HepG2 (cell line): Measurements from ENCODE around the gene STX4. TPM values are rescaled to one million over a fixed set of nuclear protein-coding genes. Genes with fewer than 3 reads are reported as not detected.

Experiments
- ARNT2 ChIP-seq: sonication (generic); formaldehyde crosslinking; IDR thresholded peaks from 2 replicates; pipeline ENCODE4 v1.8.0; 2022; ENCODE audit warnings: mild to moderate bottlenecking, low read depth, missing genetic modification reagents, moderate library complexity
- CCDC6 ChIP-seq: sonication (generic); formaldehyde crosslinking; IDR thresholded peaks from 2 replicates; pipeline ENCODE4 v1.8.1; 2022; ENCODE audit warnings: mild to moderate bottlenecking, missing genetic modification reagents, moderate library complexity
- ETV5 ChIP-seq: IDR thresholded peaks from 2 replicates; pipeline ENCODE4 v1.6.1; 2018; ENCODE audit warnings: missing biosample characterization, missing genetic modification reagents, inconsistent platforms, borderline replicate concordance
- FOXJ3 ChIP-seq: sonication (generic); formaldehyde crosslinking; IDR thresholded peaks from 2 replicates; pipeline ENCODE4 v1.4.0; 2020; ENCODE audit warnings: missing genetic modification reagents, mild to moderate bottlenecking, borderline replicate concordance
- GATA4 ChIP-seq: sonication (generic); IDR thresholded peaks from 2 replicates; pipeline ENCODE4 v1.6.1; 2016; ENCODE audit warnings: antibody characterized with exemption, low read depth, borderline replicate concordance
- GATAD1 ChIP-seq: IDR thresholded peaks from 2 replicates; pipeline ENCODE4 v1.6.1; 2016; ENCODE audit warnings: missing genetic modification reagents, missing compliant biosample characterization
- GPBP1L1 ChIP-seq: sonication (generic); formaldehyde crosslinking; IDR thresholded peaks from 2 replicates; pipeline ENCODE4 v1.5.0; 2020; ENCODE audit warnings: mild to moderate bottlenecking, missing genetic modification reagents
- HOXA3 ChIP-seq: sonication (generic); formaldehyde crosslinking; IDR thresholded peaks from 2 replicates; pipeline ENCODE4 v1.5.0; 2020; ENCODE audit warnings: missing genetic modification reagents
- IKZF5 ChIP-seq: IDR thresholded peaks from 2 replicates; pipeline ENCODE4 v1.6.1; 2018; ENCODE audit warnings: missing genetic modification reagents, mild to moderate bottlenecking, missing compliant biosample characterization
- MATR3 ChIP-seq: sonication (generic); formaldehyde crosslinking; IDR thresholded peaks from 2 replicates; pipeline ENCODE4 v1.4.0; 2020; ENCODE audit warnings: missing genetic modification reagents
- MAX ChIP-seq: IDR thresholded peaks from 2 replicates; pipeline ENCODE4 v1.6.1; 2012; ENCODE audit warnings: inconsistent platforms
- SALL2 ChIP-seq: sonication (generic); formaldehyde crosslinking; IDR thresholded peaks from 2 replicates; pipeline ENCODE4 v1.8.1; 2023; ENCODE audit warnings: mild to moderate bottlenecking, missing genetic modification reagents, inconsistent platforms
- SKI ChIP-seq: fragments of 450-650 bp; IDR thresholded peaks from one replicate; pipeline ENCODE4 v1.6.1; 2018; ENCODE audit warnings: mild to moderate bottlenecking; ENCODE audit not compliant: partially characterized antibody
- SNAI1 ChIP-seq: sonication (generic); formaldehyde crosslinking; IDR thresholded peaks from 2 replicates; pipeline ENCODE4 v1.5.0; 2020; ENCODE audit warnings: mild to moderate bottlenecking, missing genetic modification reagents, borderline replicate concordance
- TFDP1 ChIP-seq: IDR thresholded peaks from 2 replicates; pipeline ENCODE4 v1.6.1; 2016; ENCODE audit warnings: missing compliant biosample characterization, missing genetic modification reagents, borderline replicate concordance
- TGIF2 ChIP-seq: IDR thresholded peaks from 2 replicates; pipeline ENCODE4 v1.6.1; 2016; ENCODE audit warnings: control low read depth, missing compliant biosample characterization
- THAP7 ChIP-seq: sonication (generic); formaldehyde crosslinking; IDR thresholded peaks from 2 replicates; pipeline ENCODE4 v1.8.1; 2023; ENCODE audit warnings: mild to moderate bottlenecking, missing genetic modification reagents
- ZMYM4 ChIP-seq: sonication (generic); formaldehyde crosslinking; IDR thresholded peaks from 2 replicates; pipeline ENCODE4 v1.8.1; 2023; ENCODE audit warnings: mild to moderate bottlenecking, missing genetic modification reagents
- ZNF274 ChIP-seq: sonication (generic); formaldehyde crosslinking; IDR thresholded peaks from 2 replicates; pipeline ENCODE4 v1.5.1; 2020; ENCODE audit warnings: mild to moderate bottlenecking, missing genetic modification reagents
- ZNF343 ChIP-seq: sonication (generic); formaldehyde crosslinking; IDR thresholded peaks from 2 replicates; pipeline ENCODE4 v1.4.0; 2020; ENCODE audit warnings: mild to moderate bottlenecking, missing genetic modification reagents
- ZNF704 ChIP-seq: sonication (generic); formaldehyde crosslinking; IDR thresholded peaks from 2 replicates; pipeline ENCODE4 v1.8.1; 2023; ENCODE audit warnings: mild to moderate bottlenecking, inconsistent platforms, moderate library complexity, missing genetic modification reagents, borderline replicate concordance
- ZNF773 ChIP-seq: sonication (generic); formaldehyde crosslinking; IDR thresholded peaks from 2 replicates; pipeline ENCODE4 v1.4.0; 2020; ENCODE audit warnings: missing genetic modification reagents, borderline replicate concordance
- ZNF883 ChIP-seq: sonication (generic); formaldehyde crosslinking; IDR thresholded peaks from 2 replicates; pipeline ENCODE4 v1.5.1; 2020; ENCODE audit warnings: mild to moderate bottlenecking, missing genetic modification reagents; ENCODE audit errors: not compliant biosample characterization
- polyA plus RNA-seq, 8 experiments: library from polyadenylated mRNA; depleted of rRNA in 3 of 8; stranded (reverse) in 7 of 8; unstranded in 1 of 8; fragments of >200 nt; fragmentation: Illumina TruSeq in 4 of 8; extraction: Trizol in 4 of 8; gene quantifications; 2 replicates each; pipeline versions ENCODE4 v1.2.1 to v1.2.3, GENCODE V29; 2011 to 2016; ENCODE audit warnings: low read depth in 4 of 8, missing spikeins in 1 of 8, mixed read lengths in 1 of 8; ENCODE audit not compliant: insufficient read depth in 1 of 8
- total RNA-seq, 5 experiments: library from RNA; depleted of rRNA; stranded (reverse); fragments of >200 nt; fragmentation: Illumina TruSeq; extraction: Trizol; gene quantifications; 2 replicates each; pipeline ENCODE4 v1.2.3, GENCODE V29; 2016; ENCODE audit warnings: low read depth in 1 of 5

Gene STX4
- total and polyA plus RNA-seq, 2 of the 13 experiments (the other 11 are each of a cell fraction or from before 2014, with no cell fraction given): 29.2 to 34.6 TPM

- 0 out of 2 replicates have a peak, but pooled peaks have one; percentile 5 for TF ChIP-seq THAP7 (CRISPR knock-in tag)
- no peak for TF ChIP-seq SALL2 (CRISPR knock-in tag)
- no peak for TF ChIP-seq ZNF343
- no peak for TF ChIP-seq ZNF883 (CRISPR knock-in tag)
- TF ChIP-seq GATAD1 (CRISPR knock-in tag): no peak
- TF ChIP-seq CCDC6 (CRISPR knock-in tag): no peak
- TF ChIP-seq TGIF2 (CRISPR knock-in tag): peak; percentile 20; the same call in 1 of the 2 replicates
- TF ChIP-seq ZMYM4 (CRISPR knock-in tag): peak; percentile 41; the same call in 1 of the 2 replicates
- TF ChIP-seq HOXA3 (CRISPR knock-in tag): no peak
- TF ChIP-seq ZNF274 (CRISPR knock-in tag): no peak
- TF ChIP-seq SNAI1: no peak
- TF ChIP-seq TFDP1: no peak
- TF ChIP-seq ETV5 (CRISPR knock-in tag): no peak; the same call in 1 of the 2 replicates
- no peak for TF ChIP-seq MATR3
- TF ChIP-seq FOXJ3 (CRISPR knock-in tag): no peak
- no peak for TF ChIP-seq GATA4
- TF ChIP-seq MAX: no peak; the same call in 1 of the 2 replicates
- TF ChIP-seq ARNT2: no peak
- no peak for TF ChIP-seq IKZF5 (CRISPR knock-in tag)
- no peak for TF ChIP-seq SKI
- no peak for TF ChIP-seq GPBP1L1 (CRISPR knock-in tag)
- TF ChIP-seq ZNF773 (CRISPR knock-in tag): no peak
- no peak for TF ChIP-seq ZNF704 (CRISPR knock-in tag)
Measured at GRCh38 chr16:30997725-30998711, 35.3 kb upstream of the STX4 start (continued).
